Activated naive CD8-positive, alpha-beta T cell treated with anti-CD3 and anti-CD28 coated beads, Interleukin-2, amount 10 ng/mL, durations not matched to agents 7 days and 5 days (primary cell): ENCODE measurements around the gene PLEK. TPM values are rescaled to one million over a fixed set of nuclear protein-coding genes. Genes with fewer than 3 reads are reported as not detected.

Experiments used
- ATAC-seq: fragments of 150-1000 bp; cut with Tn5 transposase; one replicate; pipeline ENCODE4 v1.10.0; 2021; ENCODE audit warnings: low read depth, moderate library complexity
- POLR2A ChIA-PET: fragments of 350-600 bp; sonication (Branson Sonifier 250); formaldehyde crosslinking; loops from one replicate; lab custom pipeline; 2021; ENCODE audit warnings: antibody characterized with exemption; lab: Charles Lee
- DNase-seq: peaks from one replicate; pipeline ENCODE4 v3.0.0; 2021
- H3K27ac Mint-ChIP-seq: one replicate; pipeline ENCODE4 v1.8.0; 2022; ENCODE audit warnings: mild to moderate bottlenecking, mixed read lengths
- H3K27me3 Mint-ChIP-seq: one replicate; pipeline ENCODE4 v1.8.0; 2022; ENCODE audit warnings: mild to moderate bottlenecking, moderate library complexity, mixed read lengths
- H3K36me3 Mint-ChIP-seq: one replicate; pipeline ENCODE4 v1.8.0; 2021; ENCODE audit warnings: mild to moderate bottlenecking, mixed read lengths
- H3K4me1 Mint-ChIP-seq: one replicate; pipeline ENCODE4 v1.8.0; 2021; ENCODE audit warnings: mixed read lengths
- H3K4me3 Mint-ChIP-seq: one replicate; pipeline ENCODE4 v1.8.0; 2022; ENCODE audit warnings: mild to moderate bottlenecking, moderate library complexity, mixed read lengths
- H3K9me3 Mint-ChIP-seq: one replicate; pipeline ENCODE4 v1.8.0; 2021; ENCODE audit warnings: mixed read lengths
- total RNA-seq, 2 experiments: library from RNA; stranded (reverse); gene quantifications; one replicate each; pipeline ENCODE4 v1.2.3, GENCODE V29; 2021

PLEK gene
- total RNA-seq, 2 experiments from 2014 or later = 23.4 to 28.8 TPM

- Mint-ChIP-seq H3K27me3 (no peaks in the 10 kb centered on the region), H3K4me3 (no peak overlapping the region), H3K27ac (no peak overlapping the region), H3K9me3 (no peaks in the 10 kb centered on the region), H3K36me3 (peaks cover 2% of the 10 kb centered on the region), H3K4me1 (peaks cover 5% of the 10 kb centered on the region)
- DNase-seq = no peak
- ATAC-seq = no peak
- POLR2A ChIA-PET = no interaction called here
These were observed 53.8 kb downstream of the PLEK start for GRCh38 chr2:68418855-68419254.

- DNase-seq (no peak), ATAC-seq (no peak)
- Mint-ChIP-seq H3K4me1 (peaks cover 5% of the 10 kb centered on the region), H3K36me3 (peaks cover 2% of the 10 kb centered on the region), H3K4me3 (no peak overlapping the region), H3K27me3 (no peaks in the 10 kb centered on the region), H3K27ac (no peak overlapping the region), H3K9me3 (no peaks in the 10 kb centered on the region)
- POLR2A ChIA-PET = no interaction called here
These were observed 55.3 kb downstream of the PLEK start for GRCh38 chr2:68420254-68420910.

- Mint-ChIP-seq H3K27ac (no peak overlapping the region), H3K27me3 (no peaks in the 10 kb centered on the region), H3K4me1 (peaks cover 4% of the 10 kb centered on the region), H3K9me3 (no peaks in the 10 kb centered on the region), H3K4me3 (no peak overlapping the region), H3K36me3 (no peaks in the 10 kb centered on the region)
- DNase-seq = no peak
- peak; percentile 81 for ATAC-seq
- POLR2A ChIA-PET = interaction anchor here (1.2 kb wide), 1 partner anchor 17 kb away, joined by 4 read pairs; no protein-coding TSS in a partner anchor
These were observed 59.0 kb downstream of the PLEK start for GRCh38 chr2:68423966-68424650.

GRCh38 chr2:68425503-68425902 is 60.4 kb downstream of the PLEK start:
- Mint-ChIP-seq H3K4me1 (peaks cover 4% of the 10 kb centered on the region), H3K9me3 (no peaks in the 10 kb centered on the region), H3K36me3 (no peaks in the 10 kb centered on the region), H3K4me3 (no peak overlapping the region), H3K27me3 (no peaks in the 10 kb centered on the region), H3K27ac (no peak overlapping the region)
- POLR2A ChIA-PET = no interaction called here
- ATAC-seq (no peak), DNase-seq (no peak)

GRCh38 chr2:68426446-68426845 is 61.4 kb downstream of the PLEK start:
- POLR2A ChIA-PET = no interaction called here
- no peaks in the 10 kb centered on the region for H3K36me3 Mint-ChIP-seq
- no peaks in the 10 kb centered on the region for H3K27me3 Mint-ChIP-seq
- H3K27ac Mint-ChIP-seq = no peak overlapping the region
- no peak for ATAC-seq
- DNase-seq = no peak
- H3K4me3 Mint-ChIP-seq = no peak overlapping the region
- peaks cover 4% of the 10 kb centered on the region for H3K4me1 Mint-ChIP-seq
- H3K9me3 Mint-ChIP-seq = no peaks in the 10 kb centered on the region

- no peaks in the 10 kb centered on the region for H3K27me3 Mint-ChIP-seq
- no peak overlapping the region for H3K27ac Mint-ChIP-seq
- H3K36me3 Mint-ChIP-seq = no peaks in the 10 kb centered on the region
- POLR2A ChIA-PET = no interaction called here
- no peak overlapping the region for H3K4me3 Mint-ChIP-seq
- no peak for DNase-seq
- H3K9me3 Mint-ChIP-seq = no peaks in the 10 kb centered on the region
- H3K4me1 Mint-ChIP-seq = peaks cover 4% of the 10 kb centered on the region
- ATAC-seq = no peak
These were observed 61.9 kb downstream of the PLEK start for GRCh38 chr2:68426848-68427579.

GRCh38 chr2:68428126-68428525 is 63.0 kb downstream of the PLEK start:
- no peak overlapping the region for H3K27ac Mint-ChIP-seq
- H3K4me1 Mint-ChIP-seq = peaks cover 4% of the 10 kb centered on the region
- peaks cover 1% of the 10 kb centered on the region for H3K27me3 Mint-ChIP-seq
- POLR2A ChIA-PET = no interaction called here
- no peak overlapping the region for H3K4me3 Mint-ChIP-seq
- no peaks in the 10 kb centered on the region for H3K36me3 Mint-ChIP-seq
- DNase-seq = no peak
- no peaks in the 10 kb centered on the region for H3K9me3 Mint-ChIP-seq
- no peak for ATAC-seq

GRCh38 chr2:68428746-68429145 is 63.7 kb downstream of the PLEK start:
- POLR2A ChIA-PET = no interaction called here
- no peak for ATAC-seq
- DNase-seq = no peak
- Mint-ChIP-seq H3K36me3 (no peaks in the 10 kb centered on the region), H3K9me3 (no peaks in the 10 kb centered on the region), H3K4me3 (no peak overlapping the region), H3K4me1 (peaks cover 4% of the 10 kb centered on the region), H3K27ac (no peak overlapping the region), H3K27me3 (peaks cover 1% of the 10 kb centered on the region)

GRCh38 chr2:68429311-68429826 is 64.3 kb downstream of the PLEK start:
- Mint-ChIP-seq H3K4me1 (peaks cover 4% of the 10 kb centered on the region), H3K9me3 (no peaks in the 10 kb centered on the region), H3K27me3 (peaks cover 1% of the 10 kb centered on the region), H3K36me3 (no peaks in the 10 kb centered on the region), H3K4me3 (no peak overlapping the region), H3K27ac (no peak overlapping the region)
- DNase-seq (no peak), ATAC-seq (no peak)
- POLR2A ChIA-PET = no interaction called here

- POLR2A ChIA-PET = no interaction called here
- H3K36me3 Mint-ChIP-seq = no peaks in the 10 kb centered on the region
- H3K27ac Mint-ChIP-seq = no peak overlapping the region
- H3K9me3 Mint-ChIP-seq = no peaks in the 10 kb centered on the region
- ATAC-seq (no peak), DNase-seq (no peak)
- no peak overlapping the region for H3K4me3 Mint-ChIP-seq
- peaks cover 4% of the 10 kb centered on the region for H3K4me1 Mint-ChIP-seq
- H3K27me3 Mint-ChIP-seq = peaks cover 1% of the 10 kb centered on the region
These were observed 66.4 kb downstream of the PLEK start for GRCh38 chr2:68431316-68431972.

- POLR2A ChIA-PET = no interaction called here
- ATAC-seq (no peak), DNase-seq (no peak)
- H3K4me1 Mint-ChIP-seq = no peaks in the 10 kb centered on the region
- no peaks in the 10 kb centered on the region for H3K9me3 Mint-ChIP-seq
- H3K4me3 Mint-ChIP-seq = no peak overlapping the region
- no peak overlapping the region for H3K27ac Mint-ChIP-seq
- peaks cover 1% of the 10 kb centered on the region for H3K27me3 Mint-ChIP-seq
- no peaks in the 10 kb centered on the region for H3K36me3 Mint-ChIP-seq
These were observed 67.9 kb downstream of the PLEK start for GRCh38 chr2:68432696-68433658.

GRCh38 chr2:68434981-68435380 is 69.9 kb downstream of the PLEK start:
- no peak overlapping the region for H3K27ac Mint-ChIP-seq
- no peaks in the 10 kb centered on the region for H3K36me3 Mint-ChIP-seq
- DNase-seq = no peak
- H3K4me3 Mint-ChIP-seq = no peak overlapping the region
- H3K27me3 Mint-ChIP-seq = peaks cover 1% of the 10 kb centered on the region
- H3K9me3 Mint-ChIP-seq = no peaks in the 10 kb centered on the region
- POLR2A ChIA-PET = no interaction called here
- H3K4me1 Mint-ChIP-seq = peaks cover 2% of the 10 kb centered on the region
- no peak for ATAC-seq
